ENCODE measurements around the gene RPL36.
"Not testable (repeated sequence)": the region's sequence is repeated elsewhere in the genome, so short reads cannot be mapped to it uniquely, and the experiment has no call there.

The RPL36 gene

GRCh38 chr19:5691822-5692722 lies 2.0 kb downstream of the RPL36 start:
- DNase-seq = no peak

- DNase-seq = no peak
These were observed 2.7 kb downstream of the RPL36 start for GRCh38 chr19:5692723-5693194.

GRCh38 chr19:5693195-5694166 lies 3.4 kb downstream of the RPL36 start:
- DNase-seq = no peak

- no peak for DNase-seq
These were observed 4.3 kb downstream of the RPL36 start for GRCh38 chr19:5694167-5694955.

GRCh38 chr19:5694956-5695648 lies 5.0 kb downstream of the RPL36 start:
- no peak for DNase-seq

DNA sequence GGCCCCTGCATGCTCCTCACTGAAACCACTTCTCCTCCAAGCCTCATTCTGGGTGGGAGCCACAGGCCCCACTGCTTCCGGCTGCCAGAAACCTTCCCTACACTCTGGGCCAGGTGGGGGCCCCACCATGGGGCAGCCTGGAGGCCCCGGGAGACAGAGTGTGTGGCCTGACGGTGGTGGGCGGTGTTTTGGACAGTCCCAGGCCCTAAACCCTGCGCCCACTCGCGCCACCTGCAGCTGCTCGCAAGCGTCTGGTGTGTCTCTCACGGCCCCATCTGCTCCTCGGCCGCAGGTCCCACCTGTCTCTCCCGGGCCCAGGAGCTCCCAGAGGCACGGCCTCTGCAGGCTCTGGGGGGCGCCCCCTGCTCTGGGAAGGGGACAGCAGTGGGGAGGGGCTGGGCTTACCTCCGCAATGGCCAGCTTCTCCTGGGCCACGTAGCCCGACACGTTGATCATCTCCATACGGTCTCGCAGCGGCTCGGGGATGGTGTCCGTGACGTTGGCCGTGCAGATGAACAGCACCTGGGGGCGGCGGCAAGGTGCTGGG lies 5.6 kb downstream of the RPL36 start:
- DNase-seq = no peak

DNA sequence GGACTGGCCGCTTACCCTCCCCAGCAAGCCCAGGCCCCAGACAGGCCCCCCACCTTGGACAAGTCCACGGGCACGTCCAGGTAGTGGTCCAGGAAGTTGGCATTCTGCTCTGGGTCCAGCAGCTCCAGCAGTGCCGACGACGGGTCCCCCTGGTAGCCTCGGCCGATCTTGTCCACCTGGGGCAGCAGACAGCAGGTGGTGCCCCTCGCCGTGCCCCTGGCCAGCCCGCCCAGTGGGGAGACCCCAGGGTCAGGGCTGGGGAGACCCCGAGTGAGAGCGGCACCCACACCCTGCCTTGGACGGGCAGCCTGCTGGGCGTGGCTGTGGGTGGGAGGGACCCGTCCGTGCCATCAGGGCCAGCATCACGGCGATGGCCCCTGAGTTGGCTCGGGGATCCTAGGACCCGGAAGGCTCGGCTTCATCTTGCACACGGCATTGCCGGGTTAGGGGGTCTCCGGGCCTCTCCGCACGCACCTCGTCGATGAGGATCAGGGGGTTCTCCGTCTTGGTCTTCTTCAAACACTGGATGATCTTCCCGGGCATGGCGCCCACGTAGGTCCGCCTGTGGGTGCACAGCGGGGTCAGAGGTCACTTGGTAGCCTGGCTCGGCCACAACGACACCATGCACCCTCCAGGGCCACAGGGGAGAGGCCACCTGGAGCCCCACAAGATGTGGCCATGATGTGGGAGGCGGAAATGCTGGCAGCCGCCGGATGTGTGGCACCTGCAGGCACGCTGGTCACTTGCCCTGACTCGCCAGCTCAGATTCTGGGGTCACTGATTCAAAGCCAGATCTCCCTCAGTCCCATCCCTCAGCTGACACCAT lies 6.3 kb downstream of the RPL36 start:
- no peak for DNase-seq

- no peak for DNase-seq
These were observed 7.2 kb downstream of the RPL36 start for GRCh38 chr19:5697022-5697889.

DNA sequence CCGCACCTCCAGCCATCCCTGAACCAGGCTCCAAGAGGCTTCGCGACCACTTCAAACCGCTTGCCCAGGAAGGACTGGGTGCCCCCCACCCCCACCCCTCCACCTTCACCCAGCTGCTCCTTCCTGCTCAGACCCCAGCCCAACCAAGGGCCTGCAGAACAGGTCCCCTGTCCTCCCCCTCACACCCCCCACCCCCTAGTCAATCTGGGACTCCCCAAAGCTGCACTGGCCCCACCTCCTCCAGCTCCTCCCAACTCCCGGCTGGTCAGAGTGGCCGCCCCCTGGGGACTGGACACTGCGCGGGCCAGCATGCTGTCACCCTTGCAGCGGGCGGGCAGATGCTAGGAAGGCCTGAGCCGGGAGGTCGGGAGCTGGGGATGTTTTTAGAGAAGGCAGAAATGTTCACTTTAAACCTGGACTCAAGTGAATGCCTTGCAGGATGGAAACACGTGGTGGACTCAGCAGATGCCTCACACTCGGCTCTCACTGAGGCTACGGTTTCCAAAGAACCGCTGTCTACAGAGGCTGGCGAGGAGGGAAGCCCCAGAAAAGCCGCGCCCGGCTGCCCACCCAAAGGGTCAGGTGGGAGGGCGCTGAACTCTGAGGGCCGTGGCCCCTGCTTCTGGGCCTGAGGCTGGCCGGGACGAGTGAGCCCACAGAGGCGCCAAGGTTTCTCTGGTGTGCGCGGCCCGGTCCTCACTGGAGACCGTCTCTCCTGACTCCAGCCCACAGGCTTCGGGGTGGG lies 8.0 kb downstream of the RPL36 start:
- DNase-seq = no peak

- no peak for DNase-seq
These were observed 8.7 kb downstream of the RPL36 start for GRCh38 chr19:5698635-5699422.

DNA sequence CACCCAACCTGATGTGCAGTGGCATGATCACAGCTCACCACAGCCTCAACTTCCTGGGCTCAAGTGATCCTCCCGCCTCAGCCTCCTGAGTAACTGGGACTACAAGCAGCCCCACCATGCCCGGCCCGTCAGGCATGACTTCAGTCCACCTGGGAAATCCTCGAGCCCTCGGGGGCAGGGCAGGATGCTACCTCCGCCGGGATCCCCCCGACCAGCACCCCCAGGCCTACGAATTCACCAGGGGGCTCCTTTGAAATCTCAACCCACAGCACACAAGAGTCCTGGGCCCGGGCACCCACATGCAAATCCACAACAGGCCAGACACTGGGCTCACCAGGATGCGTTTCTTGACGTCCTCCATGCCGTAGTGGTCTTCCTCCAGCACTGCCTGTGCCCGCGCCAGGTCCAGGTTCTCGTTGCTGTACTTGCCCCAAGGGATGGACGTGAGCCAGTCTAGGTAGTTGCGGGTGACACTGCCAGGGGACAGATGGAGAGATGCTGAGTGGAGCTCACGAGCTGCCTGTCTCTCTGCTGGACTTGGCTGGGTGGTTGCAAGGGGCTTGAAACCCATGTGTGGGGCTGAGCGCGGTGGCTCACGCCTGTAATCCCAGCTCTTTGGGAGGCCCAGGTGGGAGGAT lies 10.5 kb downstream of the RPL36 start:
- no peak for DNase-seq

GRCh38 chr19:5702053-5702410 lies 11.9 kb downstream of the RPL36 start:
- not testable (repeated sequence) for DNase-seq

DNA sequence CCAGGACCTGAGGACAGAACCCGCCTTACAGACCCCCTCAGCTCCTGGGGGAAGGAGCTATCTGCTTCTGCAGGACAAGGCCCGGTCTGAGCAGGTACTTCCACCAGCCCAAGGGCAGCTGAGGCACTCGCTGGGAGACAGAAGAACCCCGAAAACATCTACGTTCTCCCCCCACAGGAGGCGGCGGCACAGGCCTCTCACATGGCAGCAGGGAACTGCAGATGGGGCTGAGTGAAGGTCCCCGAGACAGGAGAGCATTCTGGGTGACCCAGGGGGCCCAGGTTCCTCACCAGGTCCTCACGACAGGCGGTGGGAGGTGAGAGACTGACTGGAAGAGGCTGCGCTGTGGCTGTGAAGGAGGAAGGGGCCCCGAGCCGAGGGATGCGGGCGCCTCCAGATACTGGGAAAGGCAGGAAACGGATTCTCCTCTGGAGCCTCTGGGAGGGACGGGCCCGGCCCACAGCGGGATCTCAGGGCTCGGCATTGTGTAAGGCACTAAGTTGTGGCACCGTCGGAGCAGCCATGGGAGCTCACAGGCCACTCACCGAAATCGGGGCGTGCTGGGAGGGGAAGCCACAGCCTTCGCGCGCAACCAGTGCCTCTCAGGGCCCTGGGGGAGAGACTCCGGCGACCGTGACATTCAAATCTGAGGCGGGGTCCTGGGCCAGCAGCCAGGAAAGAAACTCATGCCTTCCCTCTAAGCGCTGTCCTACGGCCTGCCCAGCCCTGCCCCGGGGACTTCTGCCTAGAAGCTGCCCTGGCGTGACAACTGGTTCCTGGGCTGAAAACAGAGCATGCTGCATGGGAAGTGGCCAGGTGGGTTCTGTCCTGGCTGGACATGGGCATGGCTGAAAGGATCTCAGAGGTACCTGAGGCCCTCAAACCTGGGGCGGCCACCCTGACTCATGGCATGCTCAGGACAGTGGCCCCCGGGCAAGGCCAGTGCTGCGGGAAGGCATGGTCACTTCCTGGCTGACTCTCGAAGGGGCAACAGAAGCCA lies 14.0 kb downstream of the RPL36 start:
- DNase-seq = no peak

GRCh38 chr19:5705552-5705951 lies 15.5 kb downstream of the RPL36 start:
- DNase-seq = no peak

DNA sequence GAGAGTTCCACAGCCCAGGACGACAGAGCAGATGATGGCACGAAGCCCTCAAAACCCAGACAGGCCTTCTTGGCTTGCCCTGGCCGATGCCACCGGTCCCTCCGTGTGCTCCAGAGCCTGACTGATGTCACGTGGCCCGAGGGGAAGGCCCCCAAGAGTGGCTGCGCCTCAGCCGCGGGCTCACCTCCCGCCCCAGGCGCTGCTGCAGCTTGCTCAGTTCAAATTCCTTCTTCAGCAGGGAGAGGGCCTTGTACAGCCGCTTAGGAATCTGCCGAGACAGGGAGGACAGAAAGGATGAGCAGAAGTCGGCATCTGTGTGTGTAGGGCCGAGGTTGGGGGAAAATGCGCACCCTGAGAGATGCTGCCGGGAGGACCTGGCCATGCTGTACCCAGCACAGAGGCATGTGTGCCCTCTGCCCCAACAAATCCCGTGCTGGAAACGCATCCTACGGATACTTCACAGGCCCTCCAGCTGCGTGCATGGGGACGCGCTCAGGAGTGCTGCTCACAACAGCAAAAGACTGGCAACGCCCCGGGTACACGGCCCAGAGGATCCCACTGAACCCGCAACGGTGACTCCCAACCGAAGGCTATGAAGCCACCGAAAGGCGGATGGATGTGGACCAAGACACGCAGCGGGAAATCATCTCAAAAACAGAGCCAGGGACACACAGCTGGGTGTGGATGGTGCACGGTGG lies 16.9 kb downstream of the RPL36 start:
- no peak for DNase-seq
